Stimulated activated naive CD8-positive, alpha-beta T cell treated with anti-CD3 and anti-CD28 coated beads, Interleukin-15, Interleukin-2, amounts not matched to agents 100 ng/mL and 50 ng/mL, for 24 hours (primary cell): Measurements from ENCODE around the gene IFRD2.

Experiments used
- H3K27ac Mint-ChIP-seq: one replicate; pipeline ENCODE4 v1.8.0; 2021; ENCODE audit warnings: mild to moderate bottlenecking, mixed read lengths
- H3K27me3 Mint-ChIP-seq: one replicate; pipeline ENCODE4 v1.8.0; 2021; ENCODE audit warnings: mixed read lengths
- H3K36me3 Mint-ChIP-seq: one replicate; pipeline ENCODE4 v1.8.0; 2021; ENCODE audit warnings: low read depth, mixed read lengths
- H3K4me1 Mint-ChIP-seq: one replicate; pipeline ENCODE4 v1.8.0; 2021; ENCODE audit warnings: low read depth, mixed read lengths
- H3K4me3 Mint-ChIP-seq: one replicate; pipeline ENCODE4 v1.8.0; 2021; ENCODE audit warnings: mild to moderate bottlenecking, mixed read lengths
- H3K9me3 Mint-ChIP-seq: one replicate; pipeline ENCODE4 v1.8.0; 2021; ENCODE audit warnings: mixed read lengths

Gene IFRD2

GRCh38 chr3:50327943-50328691 is 35.9 kb upstream of the IFRD2 start, which contains the start of gene TUSC2:
Gene TUSC2, minus strand, starts transcription at chr3:50328223. Its CDS starts 124 bp downstream, at chr3:50328099.
- H3K27me3 Mint-ChIP-seq, result no peaks in the 10 kb centered on the region
- H3K4me3 Mint-ChIP-seq, result peak within 1 kb of the TSS; percentile 90
- H3K36me3 Mint-ChIP-seq, result peaks cover 28% of the 10 kb centered on the region
- H3K9me3 Mint-ChIP-seq, result no peaks in the 10 kb centered on the region
- peaks cover 33% of the 10 kb centered on the region for H3K4me1 Mint-ChIP-seq
- peak within 1 kb of the TSS; percentile 84 for H3K27ac Mint-ChIP-seq

DNA sequence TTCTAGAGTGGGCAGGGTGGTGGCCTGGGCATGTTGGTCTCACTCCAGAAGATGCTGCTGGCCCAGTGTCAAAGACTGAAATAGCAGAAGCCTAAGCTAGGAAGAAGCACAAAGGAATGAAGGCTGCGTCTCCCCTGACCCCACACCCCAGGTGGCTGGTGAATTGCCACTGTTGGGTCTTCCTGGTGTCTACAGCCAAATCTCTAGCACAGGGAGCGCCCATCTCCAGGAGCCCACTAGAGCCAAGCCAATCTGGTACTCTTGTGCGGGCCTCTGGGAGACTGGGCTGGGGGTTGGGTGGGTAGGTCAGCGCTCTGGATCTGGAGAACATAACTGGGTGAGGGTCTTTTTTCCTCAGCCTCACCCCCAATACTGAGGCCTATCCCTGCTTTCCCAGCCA is 34.9 kb upstream of the IFRD2 start:
- Mint-ChIP-seq H3K4me3 (peak overlapping the region; percentile 90), H3K27me3 (no peaks in the 10 kb centered on the region), H3K9me3 (no peaks in the 10 kb centered on the region), H3K36me3 (peaks cover 26% of the 10 kb centered on the region), H3K4me1 (peaks cover 33% of the 10 kb centered on the region), H3K27ac (peak overlapping the region; percentile 45)

- Mint-ChIP-seq H3K9me3 (no peaks in the 10 kb centered on the region), H3K27ac (no peak overlapping the region), H3K27me3 (no peaks in the 10 kb centered on the region), H3K4me3 (peak overlapping the region; percentile 32), H3K4me1 (peaks cover 33% of the 10 kb centered on the region), H3K36me3 (peaks cover 17% of the 10 kb centered on the region)
Observed at GRCh38 chr3:50326182-50326541, 33.9 kb upstream of the IFRD2 start.

- Mint-ChIP-seq H3K9me3 (no peaks in the 10 kb centered on the region), H3K27me3 (no peaks in the 10 kb centered on the region), H3K36me3 (peaks cover 12% of the 10 kb centered on the region), H3K4me3 (no peak overlapping the region), H3K4me1 (peaks cover 34% of the 10 kb centered on the region), H3K27ac (no peak overlapping the region)
Observed at GRCh38 chr3:50325497-50326181, 33.4 kb upstream of the IFRD2 start.

DNA sequence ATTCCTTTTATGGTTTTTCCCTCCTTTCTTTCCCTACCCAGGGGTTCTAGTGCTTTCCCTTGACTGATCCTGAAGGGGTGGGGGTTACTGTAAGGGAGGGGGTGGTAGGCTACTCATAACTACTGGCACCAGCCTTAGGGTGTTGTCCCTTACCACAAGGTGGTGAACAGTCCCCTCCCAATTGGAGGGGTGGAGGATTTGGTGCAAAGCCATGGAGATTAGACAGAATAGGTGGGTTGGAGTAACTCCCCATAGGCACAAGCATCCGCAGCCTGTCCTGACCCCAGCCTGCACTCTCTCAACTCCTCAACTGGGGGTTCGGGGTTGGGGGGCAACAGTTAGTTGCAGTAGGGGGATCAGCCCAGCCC is 32.9 kb upstream of the IFRD2 start:
- no peaks in the 10 kb centered on the region for H3K27me3 Mint-ChIP-seq
- peaks cover 39% of the 10 kb centered on the region for H3K4me1 Mint-ChIP-seq
- peak overlapping the region; percentile 21 for H3K27ac Mint-ChIP-seq
- H3K36me3 Mint-ChIP-seq, result peaks cover 8% of the 10 kb centered on the region
- no peaks in the 10 kb centered on the region for H3K9me3 Mint-ChIP-seq
- H3K4me3 Mint-ChIP-seq, result no peak overlapping the region

GRCh38 chr3:50324351-50325112 is 32.3 kb upstream of the IFRD2 start:
- no peak overlapping the region for H3K4me3 Mint-ChIP-seq
- peak overlapping the region; percentile 21 for H3K27ac Mint-ChIP-seq
- H3K36me3 Mint-ChIP-seq, result peaks cover 3% of the 10 kb centered on the region
- H3K4me1 Mint-ChIP-seq, result peaks cover 43% of the 10 kb centered on the region
- H3K9me3 Mint-ChIP-seq, result no peaks in the 10 kb centered on the region
- H3K27me3 Mint-ChIP-seq, result no peaks in the 10 kb centered on the region

- no peak overlapping the region for H3K4me3 Mint-ChIP-seq
- H3K27me3 Mint-ChIP-seq, result no peaks in the 10 kb centered on the region
- H3K36me3 Mint-ChIP-seq, result peaks cover 4% of the 10 kb centered on the region
- H3K4me1 Mint-ChIP-seq, result peaks cover 48% of the 10 kb centered on the region
- H3K27ac Mint-ChIP-seq, result no peak overlapping the region
- no peaks in the 10 kb centered on the region for H3K9me3 Mint-ChIP-seq
Observed at GRCh38 chr3:50323614-50324199, 31.5 kb upstream of the IFRD2 start.

GRCh38 chr3:50323092-50323600 is 30.9 kb upstream of the IFRD2 start:
- H3K27ac Mint-ChIP-seq, result peak overlapping the region; percentile 58
- no peak overlapping the region for H3K4me3 Mint-ChIP-seq
- H3K27me3 Mint-ChIP-seq, result no peaks in the 10 kb centered on the region
- H3K36me3 Mint-ChIP-seq, result peaks cover 8% of the 10 kb centered on the region
- H3K9me3 Mint-ChIP-seq, result no peaks in the 10 kb centered on the region
- H3K4me1 Mint-ChIP-seq, result peaks cover 48% of the 10 kb centered on the region

DNA sequence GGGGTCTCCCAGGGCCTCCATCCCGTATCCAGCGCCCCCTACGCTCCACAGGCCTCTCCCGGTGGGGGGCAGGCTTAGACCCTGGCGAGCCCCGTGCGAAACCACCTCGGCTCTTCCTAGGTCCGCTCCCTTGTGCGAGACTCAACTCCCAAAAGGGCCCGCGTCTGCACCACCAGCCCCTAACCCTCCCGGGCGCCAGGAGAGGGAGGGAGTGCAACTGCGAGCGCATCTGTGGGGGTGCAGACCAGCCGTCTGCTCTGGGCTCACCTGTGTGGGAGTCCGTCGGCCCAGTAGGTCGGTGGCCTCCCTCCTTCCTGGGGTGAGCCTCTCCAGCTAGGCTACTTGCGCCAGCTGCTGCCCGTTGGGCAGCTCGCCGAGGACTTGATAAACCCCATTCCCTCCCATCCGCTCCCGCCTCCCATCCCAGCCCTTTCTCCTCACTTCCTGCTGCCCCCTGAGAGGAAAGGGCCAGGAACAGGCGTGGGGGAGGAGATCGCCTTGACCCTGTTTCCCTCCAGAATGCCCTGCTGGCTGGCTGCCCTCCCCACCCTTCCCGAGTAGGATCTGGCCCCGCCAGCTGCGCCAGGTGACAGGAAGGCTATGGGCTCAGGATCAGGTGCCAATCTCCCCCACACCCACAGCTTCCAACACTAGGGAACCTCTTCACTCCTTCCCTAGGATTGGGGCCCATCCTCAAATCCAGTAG is 30.3 kb upstream of the IFRD2 start, which contains the start of gene HYAL2:
Gene HYAL2, minus strand, starts transcription at position 360 of the 706 bp plus-strand sequence. CDS start 2,256 bp downstream, outside the sequence.
- Mint-ChIP-seq H3K4me3 (peak within 1 kb of the TSS; percentile 91), H3K9me3 (no peaks in the 10 kb centered on the region), H3K27me3 (no peaks in the 10 kb centered on the region), H3K4me1 (peaks cover 47% of the 10 kb centered on the region), H3K36me3 (peaks cover 8% of the 10 kb centered on the region), H3K27ac (peak within 1 kb of the TSS; percentile 93)

DNA sequence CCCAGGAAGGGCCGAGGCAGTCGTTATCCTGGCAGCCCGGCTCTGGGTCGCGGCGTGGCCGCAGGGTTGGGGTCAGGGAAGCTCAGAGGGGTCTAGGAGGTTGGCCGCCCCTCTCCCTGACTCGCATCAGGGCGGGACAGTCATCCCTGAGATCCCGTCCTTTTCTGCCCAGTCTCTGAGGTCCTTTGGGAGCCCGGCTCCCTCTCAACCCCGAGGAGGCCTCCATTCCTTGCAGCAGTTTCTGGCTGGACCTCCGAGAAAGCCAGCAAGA is 29.8 kb upstream of the IFRD2 start:
- no peaks in the 10 kb centered on the region for H3K9me3 Mint-ChIP-seq
- peaks cover 43% of the 10 kb centered on the region for H3K4me1 Mint-ChIP-seq
- H3K27ac Mint-ChIP-seq, result no peak overlapping the region
- H3K27me3 Mint-ChIP-seq, result no peaks in the 10 kb centered on the region
- peaks cover 8% of the 10 kb centered on the region for H3K36me3 Mint-ChIP-seq
- H3K4me3 Mint-ChIP-seq, result no peak overlapping the region

DNA sequence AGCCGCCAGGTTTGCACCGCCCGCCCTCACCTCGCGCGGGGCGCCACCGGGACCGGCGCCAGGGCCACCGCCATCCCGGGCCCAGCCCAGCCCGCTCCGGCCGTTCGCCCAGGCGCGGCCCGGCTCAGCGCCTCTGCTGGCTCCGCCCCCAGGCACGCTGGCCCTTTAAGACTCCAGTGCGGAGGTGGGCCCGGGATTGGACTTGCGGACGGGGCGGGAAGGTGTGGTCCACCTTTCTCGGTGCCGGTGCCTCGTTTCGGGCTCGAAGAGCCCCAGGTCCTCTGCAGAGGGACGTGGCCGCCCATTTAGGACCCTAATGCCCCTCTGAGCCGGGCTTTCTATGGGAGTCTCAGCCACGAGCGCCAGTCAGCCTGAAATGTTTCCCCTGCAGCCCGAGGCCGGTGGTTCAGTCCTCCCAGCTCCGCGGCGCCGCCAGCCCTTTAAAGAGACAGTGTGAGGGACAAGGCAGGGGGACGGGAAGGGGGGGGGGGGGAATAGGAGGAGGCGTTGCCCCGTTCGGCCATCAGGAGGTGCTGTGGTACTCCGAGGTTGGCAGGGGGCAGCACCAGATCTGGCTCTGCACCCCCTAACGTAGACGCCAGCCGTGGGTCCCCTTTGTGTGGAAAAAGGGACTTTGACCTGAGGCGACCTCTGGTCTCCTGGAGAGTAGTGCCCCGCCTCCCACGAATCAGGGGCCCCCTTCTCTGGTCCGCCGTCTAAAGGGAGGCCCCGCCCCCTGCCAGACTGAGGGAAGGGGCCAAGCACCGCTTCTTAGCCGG is 29.3 kb upstream of the IFRD2 start:
- Mint-ChIP-seq H3K27ac (peak overlapping the region; percentile 93), H3K27me3 (no peaks in the 10 kb centered on the region), H3K9me3 (no peaks in the 10 kb centered on the region), H3K4me3 (peak overlapping the region; percentile 91), H3K4me1 (peaks cover 44% of the 10 kb centered on the region), H3K36me3 (peaks cover 8% of the 10 kb centered on the region)

- peak overlapping the region; percentile 40 for H3K27ac Mint-ChIP-seq
- H3K4me3 Mint-ChIP-seq, result peak overlapping the region; percentile 91
- H3K9me3 Mint-ChIP-seq, result no peaks in the 10 kb centered on the region
- no peaks in the 10 kb centered on the region for H3K27me3 Mint-ChIP-seq
- H3K4me1 Mint-ChIP-seq, result peaks cover 44% of the 10 kb centered on the region
- H3K36me3 Mint-ChIP-seq, result peaks cover 8% of the 10 kb centered on the region
Observed at GRCh38 chr3:50320853-50321335, 28.7 kb upstream of the IFRD2 start.

GRCh38 chr3:50319894-50320625 is 27.8 kb upstream of the IFRD2 start:
- Mint-ChIP-seq H3K9me3 (no peaks in the 10 kb centered on the region), H3K4me3 (peak overlapping the region; percentile 91), H3K4me1 (peaks cover 44% of the 10 kb centered on the region)

More at GRCh38 chr3:50319894-50320625, 27.8 kb upstream of the IFRD2 start:
- no peak overlapping the region for H3K27ac Mint-ChIP-seq
- H3K36me3 Mint-ChIP-seq, result peaks cover 8% of the 10 kb centered on the region
- H3K27me3 Mint-ChIP-seq, result no peaks in the 10 kb centered on the region
